ENCODE data around the gene IMMP2L.

The IMMP2L gene

GRCh38 chr7:111388912-111389311, 173.4 kb downstream of the IMMP2L start:
- DNase-seq = no peak
- Histone ChIP-seq H3K9me3 (no peaks in the 10 kb centered on the region), H3K4me3 (ENCODE audit: low read depth, low read length) (no peak overlapping the region), H3K27me3 (no peaks in the 10 kb centered on the region), H3K4me1 (no peaks in the 10 kb centered on the region; the same call in none of the 2 replicates), H3K36me3 (no peaks in the 10 kb centered on the region)
- TF ChIP-seq, protein P1, sequence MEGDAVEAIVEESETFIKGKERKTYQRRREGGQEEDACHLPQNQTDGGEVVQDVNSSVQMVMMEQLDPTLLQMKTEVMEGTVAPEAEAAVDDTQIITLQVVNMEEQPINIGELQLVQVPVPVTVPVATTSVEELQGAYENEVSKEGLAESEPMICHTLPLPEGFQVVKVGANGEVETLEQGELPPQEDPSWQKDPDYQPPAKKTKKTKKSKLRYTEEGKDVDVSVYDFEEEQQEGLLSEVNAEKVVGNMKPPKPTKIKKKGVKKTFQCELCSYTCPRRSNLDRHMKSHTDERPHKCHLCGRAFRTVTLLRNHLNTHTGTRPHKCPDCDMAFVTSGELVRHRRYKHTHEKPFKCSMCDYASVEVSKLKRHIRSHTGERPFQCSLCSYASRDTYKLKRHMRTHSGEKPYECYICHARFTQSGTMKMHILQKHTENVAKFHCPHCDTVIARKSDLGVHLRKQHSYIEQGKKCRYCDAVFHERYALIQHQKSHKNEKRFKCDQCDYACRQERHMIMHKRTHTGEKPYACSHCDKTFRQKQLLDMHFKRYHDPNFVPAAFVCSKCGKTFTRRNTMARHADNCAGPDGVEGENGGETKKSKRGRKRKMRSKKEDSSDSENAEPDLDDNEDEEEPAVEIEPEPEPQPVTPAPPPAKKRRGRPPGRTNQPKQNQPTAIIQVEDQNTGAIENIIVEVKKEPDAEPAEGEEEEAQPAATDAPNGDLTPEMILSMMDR (IDR thresholded peaks at IDR 0.05; ENCODE audit: low read depth, low read length) = no peak

GRCh38 chr7:111388016-111388415, 174.3 kb downstream of the IMMP2L start:
- no peaks in the 10 kb centered on the region for H3K9me3 ChIP-seq
- H3K4me3 ChIP-seq (ENCODE audit: low read depth, low read length) = no peak overlapping the region
- no peaks in the 10 kb centered on the region for H3K36me3 ChIP-seq
- H3K27me3 ChIP-seq = no peaks in the 10 kb centered on the region
- TF ChIP-seq, protein P1 (IDR thresholded peaks at IDR 0.05; ENCODE audit: low read depth, low read length) = no peak
- no peak for DNase-seq
- no peaks in the 10 kb centered on the region; the same call in 1 of the 2 replicates for H3K4me1 ChIP-seq

DNA sequence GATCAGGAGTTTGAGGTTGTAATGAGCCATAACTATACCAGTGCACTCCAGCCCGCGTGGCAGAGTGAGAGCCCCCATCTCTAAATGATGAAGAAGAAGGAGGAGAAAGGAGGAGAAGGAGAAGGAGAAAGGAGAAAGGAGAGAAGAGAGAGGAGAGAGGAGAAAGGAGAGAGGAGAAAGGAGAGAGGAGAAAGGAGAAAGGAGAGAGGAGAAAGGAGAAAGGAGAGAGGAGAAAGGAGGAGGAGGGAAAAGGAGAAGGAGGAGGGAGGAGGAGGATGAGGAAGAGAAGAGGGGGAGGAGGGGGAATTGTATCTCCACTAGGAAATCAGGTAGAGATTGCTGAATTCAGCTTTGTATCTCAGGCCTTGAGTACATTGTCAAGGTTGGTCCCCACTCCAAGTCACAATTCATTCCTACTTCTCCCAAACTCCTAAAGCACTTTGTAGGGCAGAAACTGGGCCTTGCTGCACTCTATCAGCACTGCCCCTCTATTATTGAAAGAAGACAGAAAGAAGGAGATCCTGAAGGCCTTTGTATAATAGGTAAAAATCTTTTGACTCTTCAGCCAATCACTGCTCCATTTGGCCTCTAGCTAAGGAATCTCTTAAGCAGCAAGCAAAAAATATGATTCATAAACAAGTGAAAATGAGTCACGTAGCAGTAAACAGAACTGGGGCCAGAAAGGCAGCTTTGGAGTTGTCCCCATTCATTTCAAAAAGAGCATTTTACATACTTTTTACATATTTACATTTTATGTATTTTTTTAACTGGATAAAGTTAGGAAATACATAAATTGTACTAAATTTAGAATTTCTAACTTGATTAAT, 178.0 kb downstream of the IMMP2L start:
- DNase-seq = no peak
- Histone ChIP-seq H3K36me3 (no peaks in the 10 kb centered on the region), H3K27me3 (no peaks in the 10 kb centered on the region), H3K4me1 (peaks cover 10% of the 10 kb centered on the region), H3K9me3 (no peaks in the 10 kb centered on the region), H3K4me3 (ENCODE audit: low read depth, low read length) (no peak overlapping the region)
- TF ChIP-seq, protein P1 (IDR thresholded peaks at IDR 0.05; ENCODE audit: low read depth, low read length) = no peak

DNA sequence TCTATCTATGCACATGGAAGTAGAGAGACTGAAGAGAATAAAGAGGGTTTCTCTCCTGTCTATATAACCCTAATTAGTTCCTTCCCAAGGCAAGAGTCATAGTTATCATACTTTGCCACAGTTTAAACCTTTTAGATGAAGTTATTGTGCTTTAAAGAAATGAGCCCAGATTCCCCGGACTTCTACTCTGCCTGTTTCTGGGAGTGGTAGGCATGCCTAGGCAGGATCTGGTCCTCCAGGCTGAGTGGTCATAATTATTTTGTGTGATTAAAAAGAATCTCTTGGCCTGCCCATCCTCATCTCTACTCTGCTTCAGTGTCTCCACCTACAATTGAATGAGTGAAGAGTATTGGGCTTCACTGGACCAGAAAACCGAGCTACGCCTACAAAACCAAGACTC, 179.2 kb downstream of the IMMP2L start:
- DNase-seq = no peak
- TF ChIP-seq, protein P1 (IDR thresholded peaks at IDR 0.05; ENCODE audit: low read depth, low read length) = no peak
- Histone ChIP-seq H3K4me1 (peaks cover 10% of the 10 kb centered on the region), H3K27me3 (no peaks in the 10 kb centered on the region), H3K9me3 (no peaks in the 10 kb centered on the region), H3K4me3 (ENCODE audit: low read depth, low read length) (no peak overlapping the region), H3K36me3 (no peaks in the 10 kb centered on the region)

DNA sequence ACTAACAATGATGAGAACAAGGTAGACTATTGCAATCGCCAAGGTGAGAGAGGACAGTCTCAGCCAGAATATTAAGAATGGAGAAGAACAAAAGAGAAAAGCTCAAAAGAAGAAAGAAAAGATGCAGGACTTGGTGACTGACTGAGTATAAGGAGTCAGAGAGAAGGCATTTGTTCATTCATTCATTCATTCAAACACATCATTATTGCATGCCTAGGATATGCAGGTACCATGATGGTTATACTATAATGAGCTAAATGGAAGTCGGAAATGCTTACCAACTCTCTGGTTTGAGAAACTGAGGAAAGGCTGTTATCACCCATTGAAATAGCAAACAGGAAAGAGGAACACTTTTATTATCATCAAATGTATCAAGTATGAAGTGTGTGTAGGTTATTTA, 180.7 kb downstream of the IMMP2L start:
- DNase-seq = no peak
- H3K27me3 ChIP-seq = no peaks in the 10 kb centered on the region
- peaks cover 10% of the 10 kb centered on the region for H3K4me1 ChIP-seq
- no peak overlapping the region for H3K4me3 ChIP-seq (ENCODE audit: low read depth, low read length)
- TF ChIP-seq, protein P1 (IDR thresholded peaks at IDR 0.05; ENCODE audit: low read depth, low read length) = no peak
- no peaks in the 10 kb centered on the region for H3K9me3 ChIP-seq
- no peaks in the 10 kb centered on the region for H3K36me3 ChIP-seq

- Histone ChIP-seq H3K4me3 (ENCODE audit: low read depth, low read length) (no peak overlapping the region), H3K36me3 (no peaks in the 10 kb centered on the region), H3K4me1 (peaks cover 10% of the 10 kb centered on the region), H3K27me3 (no peaks in the 10 kb centered on the region), H3K9me3 (no peaks in the 10 kb centered on the region)
- no peak for DNase-seq
- TF ChIP-seq, protein P1 (IDR thresholded peaks at IDR 0.05; ENCODE audit: low read depth, low read length) = no peak
Measured at GRCh38 chr7:111380945-111381344, 181.3 kb downstream of the IMMP2L start.

Data from BE2C (cell line).